DND-41 (cell line): Measurements from ENCODE around the gene LDLR.

Experiments
- EZH2 ChIP-seq: IDR thresholded peaks from 3 replicates; pipeline ENCODE4 v1.6.1; 2012; ENCODE audit warnings: borderline replicate concordance, low read depth, mild to moderate bottlenecking, moderate library complexity, low read length, inconsistent platforms; ENCODE audit not compliant: severe bottlenecking
- TF ChIP-seq, protein P1 (sequence below): IDR thresholded peaks from 2 replicates; pipeline ENCODE4 v1.5.1; 2012; ENCODE audit warnings: borderline replicate concordance, low read length, moderate library complexity, mild to moderate bottlenecking; ENCODE audit not compliant: poor library complexity, severe bottlenecking; ENCODE audit errors: extremely low read depth

DNA sequence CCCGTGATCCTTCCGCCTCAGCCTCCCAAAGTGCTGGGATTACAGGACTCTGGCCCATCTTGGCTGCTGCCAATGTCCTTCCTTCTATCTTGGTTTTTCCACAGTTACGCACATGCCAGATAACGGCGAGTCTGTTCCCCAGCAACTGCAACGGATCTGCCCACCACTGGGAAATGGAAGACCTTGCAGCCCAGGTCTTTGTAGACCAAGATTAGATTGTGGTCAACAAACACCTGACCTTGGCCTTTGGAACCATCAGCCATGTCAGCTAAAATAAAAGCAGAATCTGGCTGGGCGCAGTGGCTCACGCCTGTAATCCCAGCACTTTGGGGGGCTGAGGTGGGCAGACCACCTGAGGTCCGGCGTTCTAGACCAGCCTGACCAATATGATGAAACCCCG is 10.4 kb upstream of the LDLR start:
- TF ChIP-seq, protein P1, sequence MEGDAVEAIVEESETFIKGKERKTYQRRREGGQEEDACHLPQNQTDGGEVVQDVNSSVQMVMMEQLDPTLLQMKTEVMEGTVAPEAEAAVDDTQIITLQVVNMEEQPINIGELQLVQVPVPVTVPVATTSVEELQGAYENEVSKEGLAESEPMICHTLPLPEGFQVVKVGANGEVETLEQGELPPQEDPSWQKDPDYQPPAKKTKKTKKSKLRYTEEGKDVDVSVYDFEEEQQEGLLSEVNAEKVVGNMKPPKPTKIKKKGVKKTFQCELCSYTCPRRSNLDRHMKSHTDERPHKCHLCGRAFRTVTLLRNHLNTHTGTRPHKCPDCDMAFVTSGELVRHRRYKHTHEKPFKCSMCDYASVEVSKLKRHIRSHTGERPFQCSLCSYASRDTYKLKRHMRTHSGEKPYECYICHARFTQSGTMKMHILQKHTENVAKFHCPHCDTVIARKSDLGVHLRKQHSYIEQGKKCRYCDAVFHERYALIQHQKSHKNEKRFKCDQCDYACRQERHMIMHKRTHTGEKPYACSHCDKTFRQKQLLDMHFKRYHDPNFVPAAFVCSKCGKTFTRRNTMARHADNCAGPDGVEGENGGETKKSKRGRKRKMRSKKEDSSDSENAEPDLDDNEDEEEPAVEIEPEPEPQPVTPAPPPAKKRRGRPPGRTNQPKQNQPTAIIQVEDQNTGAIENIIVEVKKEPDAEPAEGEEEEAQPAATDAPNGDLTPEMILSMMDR, result no peak
- no peak for TF ChIP-seq EZH2
